Urinary bladder (tissue), 4 donors: ENCODE results near the gene POU6F2. TPM values are rescaled to one million over a fixed set of nuclear protein-coding genes. Genes with fewer than 3 reads are reported as not detected.

Experiments
- DNase-seq: peaks from one replicate; pipeline ENCODE4 v3.0.0-alpha.2; 2015; ENCODE audit errors: extremely low spot score
- H3K27ac ChIP-seq: one replicate; pipeline ENCODE4 v1.5.1; 2013; ENCODE audit warnings: low read depth, mild to moderate bottlenecking, moderate library complexity
- H3K36me3 ChIP-seq: one replicate; pipeline ENCODE4 v1.6.1; 2013; ENCODE audit warnings: mild to moderate bottlenecking, moderate library complexity; ENCODE audit not compliant: insufficient read depth
- H3K4me1 ChIP-seq: one replicate; pipeline ENCODE4 v1.6.1; 2013; ENCODE audit warnings: mild to moderate bottlenecking, moderate library complexity; ENCODE audit not compliant: insufficient read depth
- H3K4me3 ChIP-seq: one replicate; pipeline ENCODE4 v1.5.1; 2013; ENCODE audit warnings: low read depth, low read length
- WGBS: extraction: QIAGEN DNeasy Blood & Tissue Kit; methylation state at CpG from one replicate; pipeline ENCODE4 v1.1.7; 2013; 5-methylcytosine and 5-hydroxymethylcytosine counted together
- polyA plus RNA-seq: library from polyadenylated mRNA; stranded (reverse); fragments of 200-250 nt; gene quantifications from one replicate; pipeline ENCODE4 v1.2.3, GENCODE V29; 2013
- small RNA-seq: library from RNA; depleted of rRNA; stranded (forward); fragments of <200 nt; gene quantifications from one replicate; pipeline ENCODE3, GENCODE V24; 2014
- total RNA-seq: library from RNA; depleted of rRNA; stranded (reverse); fragments of >200 nt; gene quantifications from one replicate; pipeline ENCODE4 v1.2.3, GENCODE V29; 2014
- donor health status: healthy with polysubstance abuse.
- donor health status: healthy.

POU6F2 gene
- total and polyA plus RNA-seq, 2 donors = 2.1 to 5.0 TPM

DNA sequence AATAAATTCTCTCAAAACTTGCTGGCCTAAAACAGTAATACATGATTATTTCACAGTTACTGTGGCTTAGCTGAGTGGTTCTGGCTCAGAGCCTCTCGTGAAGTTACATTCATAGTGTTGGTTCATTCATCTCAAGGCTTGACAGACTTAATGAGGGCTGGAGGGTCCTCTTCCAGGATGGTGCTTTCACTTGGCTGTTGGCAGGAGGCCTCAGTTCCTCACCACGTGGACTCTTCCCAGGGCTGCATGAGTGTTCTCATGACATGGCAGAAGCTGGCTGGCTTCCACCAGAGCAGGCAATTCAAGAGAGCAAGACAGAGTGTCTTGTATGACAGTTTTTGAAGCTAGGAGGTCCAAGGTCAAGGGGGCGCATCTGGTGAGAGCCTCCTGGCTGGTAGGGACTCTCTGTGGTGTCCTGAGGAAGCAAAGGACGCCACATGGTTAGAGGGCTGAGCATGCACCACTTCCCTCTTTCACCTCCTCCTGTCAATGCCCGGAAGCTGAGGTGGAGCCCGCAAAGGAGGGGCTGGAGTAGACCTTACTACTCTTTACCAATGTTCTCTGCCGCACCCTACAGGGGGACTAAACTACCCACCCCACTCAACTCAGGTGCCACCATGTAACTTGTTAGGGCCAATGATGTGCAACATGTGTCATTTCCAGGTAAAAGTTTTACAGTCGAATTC is 530.3 kb downstream of the POU6F2 start:
- 84% methylated on average over 8 of the region's 8 CpGs for WGBS

DNA sequence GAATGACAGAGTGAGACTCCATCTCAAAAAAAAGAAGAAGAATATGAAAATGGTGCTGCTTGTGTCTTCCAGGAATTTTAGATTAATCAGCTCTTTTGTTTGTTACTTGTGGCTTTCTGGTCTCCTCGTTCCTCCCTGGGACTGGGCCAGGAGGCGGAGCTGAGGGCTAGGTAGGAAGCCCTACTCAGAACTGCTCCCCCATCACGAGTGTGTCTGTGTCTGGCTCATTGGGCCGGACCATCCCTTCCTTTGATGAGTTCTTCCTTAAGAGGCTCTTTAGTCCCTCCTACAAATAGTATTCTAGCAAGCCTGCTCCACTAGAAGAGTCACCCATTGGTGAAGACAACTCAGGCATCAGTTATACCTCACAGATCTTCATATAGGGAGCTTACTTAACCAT is 531.7 kb downstream of the POU6F2 start:
- no peak for DNase-seq
- no peak overlapping the region for H3K4me3 ChIP-seq
- no peak overlapping the region for H3K27ac ChIP-seq
- 65% methylated on average over 4 of the region's 4 CpGs for WGBS
- no peaks in the 10 kb centered on the region for H3K36me3 ChIP-seq
- no peaks in the 10 kb centered on the region for H3K4me1 ChIP-seq

More for the DNA sequence above, 530.3 kb downstream of the POU6F2 start:
- Histone ChIP-seq H3K4me1 (no peaks in the 10 kb centered on the region), H3K36me3 (no peaks in the 10 kb centered on the region), H3K4me3 (no peak overlapping the region), H3K27ac (no peak overlapping the region)
- DNase-seq = no peak

DNA sequence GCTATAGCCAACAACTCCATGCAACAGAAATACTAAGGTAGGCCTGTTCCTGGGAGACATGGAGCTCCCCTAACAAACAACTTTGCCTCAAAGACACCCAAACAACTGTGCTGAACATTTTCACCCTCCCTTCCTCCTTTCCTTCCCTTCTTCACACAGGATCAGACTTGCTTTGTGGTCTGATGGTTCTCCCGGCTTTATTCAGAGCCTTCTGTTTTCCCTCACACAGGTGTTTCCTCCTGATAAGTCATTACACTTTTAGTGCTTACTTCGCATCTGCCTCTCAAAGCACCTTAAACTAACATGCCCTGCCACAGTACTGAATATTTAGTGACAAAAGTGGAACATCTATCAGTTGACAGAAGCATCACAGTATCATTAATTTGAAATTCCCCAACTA is 532.2 kb downstream of the POU6F2 start:
- WGBS = 80% methylated on average over 2 of the region's 2 CpGs
- no peak overlapping the region for H3K27ac ChIP-seq
- no peak for DNase-seq
- H3K4me1 ChIP-seq = no peaks in the 10 kb centered on the region
- H3K36me3 ChIP-seq = no peaks in the 10 kb centered on the region
- no peak overlapping the region for H3K4me3 ChIP-seq

DNA sequence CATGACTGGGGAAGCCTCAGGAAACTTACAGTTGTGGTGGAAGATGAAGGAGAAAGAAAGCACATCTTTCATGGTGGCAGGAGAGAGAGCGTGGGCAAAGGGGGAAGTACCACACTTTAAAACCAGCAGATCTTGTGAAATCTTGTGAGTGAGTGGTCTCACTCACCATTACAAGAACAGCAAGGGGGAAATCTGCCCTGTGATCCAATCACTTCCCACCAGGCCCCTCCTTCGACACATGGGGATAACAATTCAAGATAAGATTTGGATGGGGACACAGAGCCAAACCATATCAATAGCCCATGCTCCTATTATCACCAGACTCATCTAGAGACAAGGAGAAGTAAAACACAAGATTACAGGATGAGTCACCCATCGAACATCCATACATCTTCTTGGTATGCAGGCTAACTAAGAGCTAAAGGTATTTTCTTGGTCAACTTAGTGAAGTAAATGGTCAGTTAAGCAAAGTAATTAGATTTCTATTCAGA is 533.2 kb downstream of the POU6F2 start:
- 83% methylated on average over 3 of the region's 3 CpGs for WGBS
- Histone ChIP-seq H3K4me1 (no peaks in the 10 kb centered on the region), H3K4me3 (no peak overlapping the region), H3K27ac (no peak overlapping the region), H3K36me3 (no peaks in the 10 kb centered on the region)
- no peak for DNase-seq

DNA sequence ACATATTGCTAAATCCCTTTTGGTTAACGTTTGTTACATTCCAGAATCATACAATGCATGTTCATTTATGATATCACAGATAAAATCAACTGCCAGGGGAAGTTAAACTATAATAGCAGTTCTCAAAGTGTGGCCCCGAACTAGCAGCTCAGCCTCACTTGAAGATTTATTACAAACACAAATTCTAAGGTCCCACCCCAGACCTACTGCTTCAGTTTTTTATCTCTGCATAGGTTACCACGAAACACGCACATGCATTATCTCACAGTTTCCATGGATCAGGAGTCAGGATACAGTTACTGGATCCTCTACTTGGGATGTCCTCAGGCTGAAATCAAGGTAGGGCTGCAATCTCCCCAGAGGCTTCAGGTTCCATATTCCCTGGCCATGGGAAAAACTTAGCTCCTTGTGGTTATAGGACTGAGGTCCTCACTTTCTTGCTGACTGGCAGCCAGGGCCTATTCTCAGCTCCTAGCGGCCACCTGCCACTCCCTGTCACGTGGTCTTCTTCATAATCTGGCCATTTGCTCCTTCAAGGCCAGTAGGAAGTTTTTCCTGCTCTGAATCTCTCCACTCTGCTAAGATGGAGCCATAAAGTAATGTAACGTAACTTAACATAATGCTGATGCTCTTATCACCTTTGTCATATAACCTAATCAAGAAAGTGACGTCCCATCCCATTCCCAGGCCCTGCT is 538.0 kb downstream of the POU6F2 start:
- Histone ChIP-seq H3K4me3 (no peak overlapping the region), H3K36me3 (no peaks in the 10 kb centered on the region), H3K27ac (no peak overlapping the region), H3K4me1 (no peaks in the 10 kb centered on the region)
- no peak for DNase-seq
- WGBS = 79% methylated on average over 8 of the region's 8 CpGs

DNA sequence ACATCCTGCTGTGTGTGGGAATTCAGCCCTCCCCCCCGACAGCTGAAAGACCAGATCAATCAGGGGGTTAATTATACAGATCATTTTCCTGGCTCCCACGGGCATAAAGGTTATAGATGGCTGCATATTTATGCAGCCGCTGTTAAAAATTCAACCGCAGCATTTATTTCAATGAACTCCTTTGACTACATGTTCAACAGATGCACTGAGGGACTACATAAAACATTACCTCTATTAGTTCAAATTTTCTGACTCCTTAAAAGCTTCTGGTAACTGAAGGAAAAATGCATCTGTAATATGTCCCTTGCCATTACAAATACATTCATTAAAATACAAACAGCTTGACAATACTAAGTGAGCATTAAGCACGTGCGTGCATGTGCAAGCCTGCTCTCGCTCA is 538.8 kb downstream of the POU6F2 start:
- no peak overlapping the region for H3K27ac ChIP-seq
- no peaks in the 10 kb centered on the region for H3K4me1 ChIP-seq
- no peak for DNase-seq
- 84% methylated on average over 7 of the region's 7 CpGs for WGBS
- no peaks in the 10 kb centered on the region for H3K36me3 ChIP-seq
- no peak overlapping the region for H3K4me3 ChIP-seq

DNA sequence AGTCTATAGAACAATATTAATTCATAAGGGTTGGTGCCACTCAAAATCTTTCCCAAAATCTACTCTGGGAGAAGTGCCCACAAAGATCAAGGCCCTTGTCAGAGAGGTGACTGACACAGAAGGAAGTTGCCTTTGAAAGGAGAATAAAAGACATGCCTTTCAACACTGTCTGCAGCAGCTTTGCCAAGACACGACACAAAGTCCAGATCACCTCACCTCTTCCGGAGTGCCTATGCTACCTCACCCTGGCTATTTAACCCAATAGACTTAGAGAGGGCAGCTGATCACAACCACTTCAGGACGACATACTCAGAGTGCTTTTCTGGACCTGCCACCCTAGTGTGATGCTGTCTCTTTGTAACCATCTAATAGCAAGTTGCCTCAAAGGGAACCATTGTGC is 539.5 kb downstream of the POU6F2 start:
- no peak for DNase-seq
- H3K27ac ChIP-seq = no peak overlapping the region
- no peak overlapping the region for H3K4me3 ChIP-seq
- H3K36me3 ChIP-seq = no peaks in the 10 kb centered on the region
- no peaks in the 10 kb centered on the region for H3K4me1 ChIP-seq
- 62% methylated on average over 3 of the region's 3 CpGs for WGBS

Small RNA genes within 50 kb of the gene (small RNA-seq; reads per million reads assigned to genes)
- not detected for gene SNORA20B

Other genes starting within 250 kb of the POU6F2 start
- 74.2 TPM for gene VPS41, start 68.7 kb upstream of the POU6F2 start, total RNA-seq
- gene VPS41, start 68.7 kb upstream of the POU6F2 start, polyA plus RNA-seq = 20.3 TPM